ENCODE results near the gene ZCCHC14.
A peak's percentile ranks its signal among the peaks of the same experiment; 100 is the strongest.
"Not testable (repeated sequence)": the region's sequence is repeated elsewhere in the genome, so short reads cannot be mapped to it uniquely, and the experiment has no call there.

Gene ZCCHC14

GRCh38 chr16:87482266-87482665 is 10.6 kb downstream of the ZCCHC14 start:
- no peak for DNase-seq (ENCODE audit: low read depth in 2 of 3, low spot score in 2 of 3)

GRCh38 chr16:87481711-87482110 is 11.1 kb downstream of the ZCCHC14 start:
- not testable (repeated sequence) for DNase-seq (ENCODE audit: low read depth in 2 of 3, low spot score in 2 of 3)

- DNase-seq (ENCODE audit: low read depth in 2 of 3, low spot score in 2 of 3) = not testable (repeated sequence)
These were observed 15.4 kb downstream of the ZCCHC14 start for GRCh38 chr16:87477209-87477981.

- DNase-seq (ENCODE audit: low read depth in 2 of 3, low spot score in 2 of 3) = no peak
These were observed 18.2 kb downstream of the ZCCHC14 start for GRCh38 chr16:87474566-87474996.

GRCh38 chr16:87474017-87474416 is 18.8 kb downstream of the ZCCHC14 start:
- DNase-seq (ENCODE audit: low read depth in 2 of 3, low spot score in 2 of 3) = no peak

- no peak for DNase-seq (ENCODE audit: low read depth in 2 of 3, low spot score in 2 of 3)
These were observed 19.9 kb downstream of the ZCCHC14 start for GRCh38 chr16:87472935-87473334.

- DNase-seq (ENCODE audit: low read depth in 2 of 3, low spot score in 2 of 3) = no peak
These were observed 20.6 kb downstream of the ZCCHC14 start for GRCh38 chr16:87472142-87472778.

- no peak for DNase-seq (ENCODE audit: low read depth in 2 of 3, low spot score in 2 of 3)
These were observed 21.3 kb downstream of the ZCCHC14 start for GRCh38 chr16:87471278-87472141.

GRCh38 chr16:87470332-87470731 is 22.5 kb downstream of the ZCCHC14 start:
- DNase-seq (ENCODE audit: low read depth in 2 of 3, low spot score in 2 of 3) = no peak

- DNase-seq (ENCODE audit: low read depth in 2 of 3, low spot score in 2 of 3) = no peak
These were observed 23.7 kb downstream of the ZCCHC14 start for GRCh38 chr16:87469169-87469568.

GRCh38 chr16:87468550-87468949 is 24.3 kb downstream of the ZCCHC14 start:
- no peak for DNase-seq (ENCODE audit: low read depth in 2 of 3, low spot score in 2 of 3)

GRCh38 chr16:87466975-87467501 is 25.8 kb downstream of the ZCCHC14 start:
- DNase-seq (ENCODE audit: low read depth in 2 of 3, low spot score in 2 of 3) = no peak

GRCh38 chr16:87465879-87466278 is 26.9 kb downstream of the ZCCHC14 start:
- DNase-seq (ENCODE audit: low read depth in 2 of 3, low spot score in 2 of 3) = no peak

- DNase-seq (ENCODE audit: low read depth in 2 of 3, low spot score in 2 of 3) = no peak
These were observed 27.5 kb downstream of the ZCCHC14 start for GRCh38 chr16:87465306-87465705.

- DNase-seq (ENCODE audit: low read depth in 2 of 3, low spot score in 2 of 3) = no peak
These were observed 28.0 kb downstream of the ZCCHC14 start for GRCh38 chr16:87464691-87465300.

- peak in 1 of 3 experiments; percentile 13 for DNase-seq (ENCODE audit: low read depth in 2 of 3, low spot score in 2 of 3)
These were observed 28.8 kb downstream of the ZCCHC14 start for GRCh38 chr16:87463722-87464690.

GRCh38 chr16:87461466-87461991 is 31.3 kb downstream of the ZCCHC14 start:
- no peak for DNase-seq (ENCODE audit: low read depth in 2 of 3, low spot score in 2 of 3)

- no peak for DNase-seq (ENCODE audit: low read depth in 2 of 3, low spot score in 2 of 3)
These were observed 31.9 kb downstream of the ZCCHC14 start for GRCh38 chr16:87460936-87461335.

- DNase-seq (ENCODE audit: low read depth in 2 of 3, low spot score in 2 of 3) = no peak
These were observed 33.0 kb downstream of the ZCCHC14 start for GRCh38 chr16:87459833-87460232.

GRCh38 chr16:87459027-87459426 is 33.8 kb downstream of the ZCCHC14 start:
- DNase-seq (ENCODE audit: low read depth in 2 of 3, low spot score in 2 of 3) = no peak
